ENCODE results near the gene THADA. TPM values are rescaled to one million over a fixed set of nuclear protein-coding genes. Genes with fewer than 3 reads are reported as not detected.
"Not testable (repeated sequence)": the region's sequence is repeated elsewhere in the genome, so short reads cannot be mapped to it uniquely, and the experiment has no call there.

The THADA gene
- total and polyA plus RNA-seq, 2 experiments from 2014 or later: 10.8 to 18.8 TPM

GRCh38 chr2:43192744-43193651 lies 402.8 kb downstream of the THADA start:
- H3K27ac ChIP-seq: peak overlapping the region; percentile 97

GRCh38 chr2:43191947-43192516 lies 403.8 kb downstream of the THADA start:
- H3K9me2 ChIP-seq (replicated peaks; ENCODE audit: insufficient read depth): no peaks in the 10 kb centered on the region
- no peaks in the 10 kb centered on the region for H3K79me2 ChIP-seq
- no peaks in the 10 kb centered on the region for H3K27me3 ChIP-seq
- H3K36me3 ChIP-seq (replicated peaks; ENCODE audit: insufficient read depth, low read depth): no peaks in the 10 kb centered on the region
- H3K4me2 ChIP-seq: no peak overlapping the region
- DNase-seq (ENCODE audit: low spot score): no peak
- H2AFZ ChIP-seq: no peak overlapping the region
- no peaks in the 10 kb centered on the region for H3K9me3 ChIP-seq (ENCODE audit: low read depth)
- H3K4me1 ChIP-seq (ENCODE audit: insufficient read depth): peaks cover 47% of the 10 kb centered on the region
- H3K4me3 ChIP-seq: no peak overlapping the region
- peak overlapping the region; percentile 97 for H3K27ac ChIP-seq
- TF ChIP-seq EZH2 (IDR thresholded peaks at IDR 0.05; ENCODE audit: borderline replicate concordance) (no peak), CTCF (IDR thresholded peaks at IDR 0.05; ENCODE audit: poor library complexity) (peak; percentile 29), EZH2phosphoT487 (IDR thresholded peaks at IDR 0.05; ENCODE audit: low read depth, severe bottlenecking, unreplicated experiment) (no peak)
- H4K20me1 ChIP-seq (ENCODE audit: insufficient read depth, poor library complexity, severe bottlenecking): no peaks in the 10 kb centered on the region
- 83% methylated on average over 3 of the region's 3 CpGs for WGBS (ENCODE audit: low lambda C conversion rate, missing lambda C conversion rate)

More at GRCh38 chr2:43192744-43193651, 402.8 kb downstream of the THADA start:
- WGBS (ENCODE audit: low lambda C conversion rate, missing lambda C conversion rate): 70% methylated on average over 12 of the region's 12 CpGs
- H3K79me2 ChIP-seq: no peaks in the 10 kb centered on the region
- H3K4me3 ChIP-seq: no peak overlapping the region
- H3K36me3 ChIP-seq (replicated peaks; ENCODE audit: insufficient read depth, low read depth): no peaks in the 10 kb centered on the region
- no peak for TF ChIP-seq EZH2phosphoT487 (IDR thresholded peaks at IDR 0.05; ENCODE audit: low read depth, severe bottlenecking, unreplicated experiment)
- no peak for TF ChIP-seq CTCF (IDR thresholded peaks at IDR 0.05; ENCODE audit: poor library complexity)
- no peak for TF ChIP-seq EZH2 (IDR thresholded peaks at IDR 0.05; ENCODE audit: borderline replicate concordance)
- H4K20me1 ChIP-seq (ENCODE audit: insufficient read depth, poor library complexity, severe bottlenecking): no peaks in the 10 kb centered on the region
- H3K9me2 ChIP-seq (replicated peaks; ENCODE audit: insufficient read depth): no peaks in the 10 kb centered on the region
- peak; percentile 68 for DNase-seq (ENCODE audit: low spot score)
- H3K9me3 ChIP-seq (ENCODE audit: low read depth): no peaks in the 10 kb centered on the region
- no peak overlapping the region for H3K4me2 ChIP-seq
- H2AFZ ChIP-seq: no peak overlapping the region
- H3K4me1 ChIP-seq (ENCODE audit: insufficient read depth): peaks cover 46% of the 10 kb centered on the region
- no peaks in the 10 kb centered on the region for H3K27me3 ChIP-seq

- H3K27ac ChIP-seq: peak overlapping the region; percentile 57
- no peaks in the 10 kb centered on the region for H3K9me3 ChIP-seq (ENCODE audit: low read depth)
- H3K9me2 ChIP-seq (replicated peaks; ENCODE audit: insufficient read depth): no peaks in the 10 kb centered on the region
- no peak overlapping the region for H3K4me2 ChIP-seq
- 78% methylated on average over 10 of the region's 10 CpGs for WGBS (ENCODE audit: low lambda C conversion rate, missing lambda C conversion rate)
- H3K4me3 ChIP-seq: no peak overlapping the region
- TF ChIP-seq CTCF (IDR thresholded peaks at IDR 0.05; ENCODE audit: poor library complexity) (no peak), EZH2phosphoT487 (IDR thresholded peaks at IDR 0.05; ENCODE audit: low read depth, severe bottlenecking, unreplicated experiment) (no peak), EZH2 (IDR thresholded peaks at IDR 0.05; ENCODE audit: borderline replicate concordance) (no peak)
- H2AFZ ChIP-seq: no peak overlapping the region
- no peaks in the 10 kb centered on the region for H3K36me3 ChIP-seq (replicated peaks; ENCODE audit: insufficient read depth, low read depth)
- no peak for DNase-seq (ENCODE audit: low spot score)
- H3K27me3 ChIP-seq: no peaks in the 10 kb centered on the region
- H3K79me2 ChIP-seq: no peaks in the 10 kb centered on the region
- H4K20me1 ChIP-seq (ENCODE audit: insufficient read depth, poor library complexity, severe bottlenecking): no peaks in the 10 kb centered on the region
- peaks cover 46% of the 10 kb centered on the region for H3K4me1 ChIP-seq (ENCODE audit: insufficient read depth)
Observed at GRCh38 chr2:43190311-43191052, 405.4 kb downstream of the THADA start.

- H3K79me2 ChIP-seq; H3K27me3 ChIP-seq; H3K4me3 ChIP-seq; H4K20me1 ChIP-seq (ENCODE audit: insufficient read depth, poor library complexity, severe bottlenecking); H3K27ac ChIP-seq; H3K36me3 ChIP-seq (replicated peaks; ENCODE audit: insufficient read depth, low read depth); H3K9me3 ChIP-seq (ENCODE audit: low read depth); H3K9me2 ChIP-seq (replicated peaks; ENCODE audit: insufficient read depth); DNase-seq (ENCODE audit: low spot score); H2AFZ ChIP-seq; H3K4me2 ChIP-seq: not testable (repeated sequence)
- peaks cover 40% of the 10 kb centered on the region for H3K4me1 ChIP-seq (ENCODE audit: insufficient read depth)
- 89% methylated on average over 7 of the region's 7 CpGs for WGBS (ENCODE audit: low lambda C conversion rate, missing lambda C conversion rate)
Observed at GRCh38 chr2:43189861-43190260, 406.0 kb downstream of the THADA start.

Data from hepatocyte (in vitro differentiated cells).